GM21717 (cell line): ENCODE data around the gene ZNF562.
"Not testable (repeated sequence)": the region's sequence is repeated elsewhere in the genome, so short reads cannot be mapped to it uniquely, and the experiment has no call there.

ENCODE experiments used
- ATAC-seq: cut with Tn5 transposase; IDR thresholded peaks from one replicate; pipeline ENCODE4 v1.9.1; 2021; ENCODE audit warnings: mild to moderate bottlenecking, moderate library complexity; ENCODE audit not compliant: unreplicated experiment

Gene ZNF562

DNA sequence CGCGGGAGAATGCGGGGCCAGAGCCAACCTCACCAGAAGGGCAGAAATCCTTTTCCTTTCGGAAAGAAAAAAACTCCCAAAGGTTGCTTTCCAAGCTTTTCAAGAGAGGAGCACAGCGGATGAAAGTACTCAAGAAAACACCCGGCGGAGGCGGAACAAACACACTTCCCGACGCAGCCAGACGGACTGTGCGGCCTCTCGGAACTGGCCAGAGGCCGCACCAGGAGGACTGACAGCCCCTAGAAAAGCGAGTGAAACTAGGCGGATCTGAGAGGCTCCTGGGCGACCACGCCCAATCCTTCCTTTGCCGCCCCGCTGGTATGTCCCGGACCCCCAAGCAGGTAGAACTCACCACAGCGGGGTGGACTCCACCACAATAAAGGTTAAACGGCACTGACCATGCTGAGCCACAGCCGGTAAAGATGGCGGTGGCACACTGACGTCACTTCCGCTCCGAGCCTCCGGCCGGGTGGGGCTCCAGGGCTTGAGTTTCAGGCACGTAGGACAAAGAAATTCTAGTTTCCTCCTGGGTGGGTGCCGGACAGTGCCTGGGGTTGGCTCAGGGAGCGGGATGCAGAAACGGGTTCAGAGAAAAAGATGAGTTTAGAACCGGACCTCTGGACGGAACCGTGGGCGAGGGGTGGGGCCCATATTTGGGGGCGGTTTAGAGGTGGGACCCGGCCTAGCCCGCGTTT is at the start of gene ZNF562:
ZNF562 (minus strand) TSS at position 438 of the 695 bp plus-strand sequence. CDS start 14,356 bp downstream, outside the sequence.
- ATAC-seq: no peak

DNA sequence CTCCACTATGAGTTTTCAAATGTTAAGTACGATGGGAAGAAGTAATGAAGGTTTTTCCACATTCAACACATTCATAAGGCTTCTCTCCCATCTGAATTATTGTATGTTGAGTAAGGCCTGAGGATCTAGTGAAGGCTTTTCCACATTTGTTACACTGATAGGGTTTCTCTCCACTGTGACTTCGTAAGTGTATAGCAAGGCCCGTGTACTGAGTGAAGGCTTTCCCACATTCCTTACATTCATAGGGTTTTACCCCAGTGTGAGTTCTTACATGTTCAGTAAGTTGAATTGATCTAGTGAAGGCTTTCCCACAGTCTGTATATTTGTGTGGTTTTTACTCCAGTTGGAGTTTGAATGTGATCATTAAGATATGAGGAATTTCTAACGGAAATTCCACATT is 49.3 kb upstream of the ZNF562 start:
- no peak for ATAC-seq

DNA sequence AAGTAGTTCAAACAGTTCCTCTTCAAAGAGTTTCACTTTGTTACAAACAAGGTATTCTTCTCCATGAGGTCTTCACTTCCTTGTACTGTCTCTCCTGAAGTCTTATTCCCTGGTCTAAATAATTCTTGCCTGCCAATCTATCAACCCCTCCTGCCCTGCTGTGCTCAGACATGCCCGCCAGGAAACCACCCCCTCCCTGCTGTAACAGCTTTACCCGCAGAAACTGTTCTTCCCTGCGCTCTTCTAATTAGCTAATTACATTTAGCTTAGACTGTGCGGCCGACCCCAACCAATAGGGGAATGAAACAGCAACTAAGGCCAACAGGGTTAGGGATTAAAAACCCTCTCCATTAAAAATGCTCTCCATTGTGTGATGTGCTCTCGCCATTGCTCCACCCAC is 47.0 kb upstream of the ZNF562 start:
- no peak for ATAC-seq

DNA sequence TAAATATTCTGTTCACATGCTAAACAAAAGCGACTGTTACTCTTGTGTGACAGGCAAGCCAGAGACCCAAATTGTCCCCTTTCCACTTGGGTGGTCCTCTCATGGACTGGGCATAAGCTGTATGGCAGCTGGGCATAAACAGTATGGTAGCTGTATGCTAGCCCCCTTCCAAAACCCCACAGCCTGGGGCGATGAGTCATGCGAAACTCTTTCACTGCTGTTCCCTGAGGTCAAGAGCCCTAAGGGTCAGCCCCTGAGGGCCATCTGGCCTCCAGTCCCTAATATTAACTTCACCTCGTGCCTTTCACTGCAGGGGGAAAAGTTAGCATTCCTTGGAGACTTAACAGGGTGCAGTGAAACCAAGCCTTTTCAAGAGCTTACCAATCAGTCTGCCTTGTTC is 45.6 kb upstream of the ZNF562 start:
- no peak for ATAC-seq

DNA sequence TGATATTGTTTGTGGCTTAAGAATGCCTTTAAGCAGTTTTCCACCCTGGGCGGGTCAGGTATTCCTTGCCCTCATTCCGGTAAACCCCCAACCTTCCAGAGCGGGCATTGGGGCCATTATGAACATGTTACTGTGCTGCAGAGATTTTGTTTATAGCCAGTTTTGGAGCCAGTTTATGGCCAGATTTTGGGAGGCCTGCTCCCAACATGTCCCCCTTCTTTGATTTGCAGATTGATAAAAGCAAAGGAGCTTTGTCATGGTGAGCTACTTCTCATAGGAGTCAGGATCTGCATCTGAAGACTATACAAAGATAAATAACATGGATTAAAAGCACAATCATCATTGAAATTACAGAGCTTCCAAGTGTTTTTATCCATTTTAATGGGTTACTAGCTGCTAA is 36.9 kb upstream of the ZNF562 start:
- ATAC-seq: no peak

DNA sequence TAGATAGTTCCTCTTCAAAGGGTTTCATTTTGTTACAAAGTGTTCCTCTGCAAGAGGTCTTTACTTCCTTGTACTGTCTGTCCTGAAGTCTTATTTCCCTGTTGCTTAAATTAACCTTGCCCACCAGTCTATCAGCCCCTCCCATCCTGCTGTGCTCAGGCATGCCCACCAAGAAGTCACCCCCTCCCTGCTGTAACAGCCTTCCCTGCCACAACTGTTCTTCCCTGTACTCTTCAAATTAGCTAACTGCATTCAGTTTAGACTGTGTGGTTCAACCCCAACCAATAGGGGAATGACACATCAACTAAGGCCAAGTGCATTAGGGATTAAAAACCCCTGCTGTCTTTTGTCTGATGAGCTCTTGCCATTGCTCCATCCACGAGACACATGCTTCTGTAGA is 34.4 kb upstream of the ZNF562 start:
- ATAC-seq: no peak

DNA sequence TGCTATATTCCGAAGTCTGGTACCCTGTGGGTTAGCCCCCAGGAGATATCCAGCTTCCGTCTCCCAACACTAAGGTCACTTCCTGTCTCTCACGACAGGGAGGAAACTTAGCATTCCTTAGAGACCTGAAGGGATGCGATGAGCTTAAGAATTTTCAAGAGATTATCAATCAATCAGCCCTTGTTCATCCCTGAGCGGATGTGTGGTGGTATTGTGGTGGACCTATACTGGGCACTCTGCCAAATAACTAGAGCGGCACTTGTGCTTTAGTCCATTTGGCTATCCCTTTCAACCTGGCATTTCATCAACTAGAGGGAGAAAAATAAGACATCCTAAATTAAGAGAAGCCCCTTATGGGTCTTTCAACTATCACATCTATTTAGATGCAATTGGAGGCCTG is 30.9 kb upstream of the ZNF562 start:
- ATAC-seq: no peak

DNA sequence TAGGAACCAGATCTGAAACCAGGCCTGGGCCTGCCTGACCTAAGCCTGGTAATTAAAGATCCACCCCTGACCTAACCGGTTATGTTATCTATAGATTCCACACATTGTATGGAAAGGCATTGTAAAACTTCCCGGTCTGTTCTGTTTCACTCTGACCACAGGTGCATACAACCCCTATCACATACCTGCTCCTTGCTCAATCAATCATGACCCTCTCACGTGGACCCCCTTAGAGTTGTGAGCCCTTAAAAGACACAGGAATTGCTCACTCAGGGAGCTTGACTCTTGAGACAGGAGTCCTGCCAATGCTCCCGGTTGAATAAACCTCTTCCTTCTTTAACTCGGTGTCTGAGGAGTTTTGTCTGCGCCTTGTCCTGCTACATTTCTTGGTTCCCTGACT is 27.3 kb upstream of the ZNF562 start:
- no peak for ATAC-seq

DNA sequence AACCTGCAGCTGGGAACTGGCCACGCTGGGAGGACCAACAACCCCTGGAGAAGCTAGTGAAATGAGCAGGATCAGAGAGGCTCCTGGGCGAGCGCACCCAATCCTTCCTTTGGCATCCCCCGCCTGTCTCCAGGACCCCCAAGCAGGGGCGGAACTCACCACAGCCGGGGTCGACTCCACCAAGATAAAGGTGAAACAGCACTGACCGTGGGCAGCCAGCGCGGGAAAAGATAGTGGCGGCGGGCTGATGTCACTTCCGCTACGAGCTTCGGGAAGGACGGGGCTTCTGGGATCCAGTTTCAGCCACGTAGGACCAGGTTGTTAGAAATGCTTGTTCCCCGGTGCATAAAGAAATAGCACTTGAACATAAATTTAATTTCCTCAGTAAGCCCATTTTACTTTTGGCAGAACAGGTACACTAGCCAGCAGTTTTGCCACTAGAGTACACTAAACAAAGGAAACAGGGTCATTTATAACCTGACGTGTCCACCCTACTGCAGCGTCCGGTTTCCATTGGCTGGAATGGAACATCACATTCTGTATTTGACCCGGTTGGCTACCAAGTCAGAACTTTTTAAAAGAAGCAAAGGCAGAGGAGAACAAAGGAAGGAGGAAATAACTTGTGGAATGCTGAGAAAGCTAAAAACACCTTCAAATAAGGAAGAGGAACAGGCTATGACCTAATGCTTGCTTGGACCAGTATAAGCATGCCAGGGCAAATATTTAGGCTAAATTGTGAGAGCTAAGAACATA is 25.5 kb upstream of the ZNF562 start:
- no peak for ATAC-seq

DNA sequence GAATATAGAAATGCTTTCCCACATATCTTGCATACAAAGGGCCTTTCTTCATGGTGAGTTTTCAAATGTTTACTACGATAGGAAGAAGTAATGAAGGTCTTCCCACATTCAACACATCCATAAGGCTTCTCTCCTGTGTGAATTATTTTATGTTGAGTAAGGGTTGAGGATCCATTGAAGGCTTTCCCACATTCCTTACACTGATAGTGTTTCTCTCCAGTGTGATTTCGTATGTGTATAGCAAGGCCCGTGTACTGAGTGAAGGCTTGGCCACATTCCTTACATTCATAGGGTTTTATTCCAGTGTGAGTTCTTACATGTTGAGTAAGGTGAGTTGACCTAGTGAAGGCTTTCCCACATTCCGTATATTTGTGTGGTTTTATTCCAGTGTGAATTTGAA is 15.4 kb upstream of the ZNF562 start:
- not testable (repeated sequence) for ATAC-seq

DNA sequence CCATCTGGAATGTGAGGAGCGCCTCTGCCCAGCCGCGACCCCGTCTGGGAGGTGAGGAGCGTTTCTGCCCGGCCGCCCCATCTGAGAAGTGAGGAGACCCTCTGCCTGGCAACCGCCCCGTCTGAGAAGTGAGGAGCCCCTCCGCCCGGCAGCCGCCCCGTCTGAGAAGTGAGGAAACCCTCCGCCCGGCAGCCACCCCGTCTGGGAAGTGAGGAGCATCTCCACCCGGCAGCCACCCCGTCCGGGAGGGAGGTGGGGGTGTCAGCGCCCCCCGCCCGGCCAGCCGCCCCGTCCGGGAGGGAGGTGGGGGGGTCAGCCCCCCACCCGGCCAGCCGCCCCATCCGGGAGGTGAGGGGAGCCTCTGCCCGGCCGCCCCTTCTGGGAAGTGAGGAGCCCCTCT is 5.1 kb upstream of the ZNF562 start:
- ATAC-seq: not testable (repeated sequence)

DNA sequence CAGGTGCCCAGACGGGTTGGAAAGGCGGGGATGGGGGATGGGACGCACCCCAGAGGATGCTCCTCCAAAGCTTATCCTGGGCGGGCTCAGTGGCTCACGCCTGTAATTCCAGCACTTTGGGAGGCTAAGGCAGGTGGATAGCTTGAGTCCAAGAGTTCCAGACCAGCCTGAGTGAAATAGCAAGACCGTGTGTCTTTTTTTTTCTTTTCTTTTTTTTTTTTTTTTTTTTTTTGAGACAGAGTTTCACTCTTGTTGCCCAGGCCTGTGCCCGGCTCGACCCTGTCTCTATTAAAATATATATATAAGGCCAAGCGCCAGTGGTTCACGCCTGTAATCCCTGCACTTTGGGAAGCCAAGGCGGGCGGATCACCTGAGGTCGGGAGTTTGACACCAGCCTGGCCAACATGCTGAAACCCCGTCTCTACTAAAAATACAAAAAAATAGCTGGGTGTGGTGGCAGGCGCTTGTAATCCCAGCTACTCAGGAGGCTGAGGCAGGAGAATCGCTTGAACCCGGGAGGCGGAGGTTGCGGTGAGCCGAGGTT is 530 bp upstream of the ZNF562 start:
- ATAC-seq: not testable (repeated sequence)

DNA sequence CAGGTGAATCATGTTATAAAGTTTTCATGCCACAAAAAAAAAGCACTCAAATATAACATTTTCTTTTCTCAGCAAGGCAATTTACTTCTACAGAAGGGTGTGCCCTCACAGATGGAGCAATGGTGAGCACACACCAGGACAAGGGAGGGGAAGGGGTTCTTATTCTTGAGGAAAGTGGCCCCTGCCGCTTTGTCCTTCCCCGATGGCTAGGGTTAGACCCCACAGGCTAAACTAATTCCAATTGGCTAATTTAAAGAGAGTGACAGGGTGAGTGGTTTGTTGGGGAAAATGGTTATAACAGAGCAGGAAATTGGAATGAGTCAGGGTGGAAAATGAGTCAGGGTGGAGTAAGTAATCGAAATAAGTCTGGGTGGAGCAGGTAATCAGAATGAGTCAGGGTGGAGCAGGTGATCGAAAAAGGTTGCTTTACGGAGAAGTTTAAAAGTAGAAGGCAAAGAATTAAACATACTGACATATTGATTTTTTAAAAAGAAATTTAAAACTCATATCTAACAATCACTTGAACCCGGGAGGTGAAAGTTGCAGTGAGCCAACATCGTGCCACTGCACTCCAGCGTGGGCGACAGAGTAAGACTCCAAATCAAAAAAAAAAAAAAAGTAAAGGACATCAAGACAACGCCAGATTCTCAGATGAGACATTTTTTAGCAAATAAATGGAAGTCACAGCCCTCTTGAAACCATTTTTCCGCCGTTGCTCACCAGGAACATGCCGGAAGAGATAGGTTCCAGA is 813 bp downstream of the ZNF562 start:
- ATAC-seq: no peak

DNA sequence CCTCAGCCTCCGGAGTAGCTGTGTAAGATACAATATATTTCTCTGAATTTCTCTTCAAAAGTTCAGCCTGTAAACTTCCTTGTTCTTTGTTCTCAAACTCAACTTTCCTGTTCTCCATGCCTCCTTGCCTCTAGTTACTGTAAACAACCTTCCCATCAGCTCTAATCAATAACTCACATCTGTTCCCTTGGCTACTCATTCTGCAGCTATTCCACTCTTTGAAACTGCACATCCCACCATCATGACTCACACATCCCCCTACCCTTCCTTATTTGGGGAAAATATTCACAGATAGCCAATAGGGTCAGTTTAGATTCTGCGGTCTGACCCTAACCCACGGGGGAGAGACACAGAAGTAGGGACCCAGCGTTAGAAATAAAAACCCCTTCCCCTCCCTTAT is 2.0 kb downstream of the ZNF562 start:
- ATAC-seq: no peak

DNA sequence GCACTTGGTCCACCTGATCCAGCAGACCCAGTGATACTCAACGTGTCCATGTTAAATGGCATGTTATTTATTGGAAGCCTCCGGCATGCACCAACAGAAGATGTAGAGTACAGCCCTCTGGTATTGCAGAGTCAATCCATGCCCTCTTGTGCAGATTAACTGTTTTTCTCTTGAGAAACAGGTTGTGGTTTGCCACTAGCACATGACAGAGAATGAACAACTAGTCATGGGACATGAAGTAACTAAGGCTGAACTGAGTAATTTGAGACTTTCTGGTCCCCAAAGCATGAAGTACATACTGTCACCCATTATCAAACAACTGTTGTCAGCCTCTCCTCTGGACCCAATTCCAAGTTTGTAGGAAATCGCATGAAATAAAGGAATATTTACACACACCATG is 3.2 kb downstream of the ZNF562 start:
- no peak for ATAC-seq

DNA sequence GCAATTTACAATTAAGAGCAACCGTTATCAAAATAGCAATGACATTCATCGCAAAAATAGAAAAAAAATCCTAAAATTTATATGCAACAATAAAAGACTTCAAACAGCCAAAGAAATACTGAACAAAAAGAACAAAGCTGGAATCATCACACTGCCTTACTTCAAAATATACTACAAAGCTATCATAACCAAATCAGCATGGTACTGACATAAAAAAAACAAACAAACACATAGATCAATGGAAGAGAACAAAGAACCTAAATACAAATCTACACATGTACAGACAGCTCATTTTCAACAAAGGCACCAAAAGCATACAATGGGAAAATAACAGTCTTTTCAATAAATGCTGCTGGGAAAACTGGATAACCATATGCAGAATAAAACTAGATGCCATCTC is 6.4 kb downstream of the ZNF562 start:
- ATAC-seq: no peak

DNA sequence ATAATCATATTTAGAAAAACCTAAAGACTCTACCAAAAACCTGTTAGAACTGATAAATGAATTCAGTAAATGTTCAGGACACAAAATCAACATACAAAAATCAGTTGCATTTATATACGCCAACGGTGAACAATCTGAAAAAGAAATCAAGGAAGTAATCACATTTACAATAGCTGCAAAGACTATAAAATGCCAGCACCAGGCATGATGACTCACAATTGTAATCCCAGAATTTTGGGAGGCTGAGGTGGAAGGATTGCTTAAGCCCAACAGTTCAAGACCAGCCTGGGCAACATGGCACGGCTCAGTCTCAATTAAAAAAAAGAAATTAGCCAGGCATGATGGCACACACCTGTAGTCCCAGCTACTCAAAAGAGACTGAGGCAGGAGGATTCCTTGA is 7.0 kb downstream of the ZNF562 start:
- ATAC-seq: no peak

DNA sequence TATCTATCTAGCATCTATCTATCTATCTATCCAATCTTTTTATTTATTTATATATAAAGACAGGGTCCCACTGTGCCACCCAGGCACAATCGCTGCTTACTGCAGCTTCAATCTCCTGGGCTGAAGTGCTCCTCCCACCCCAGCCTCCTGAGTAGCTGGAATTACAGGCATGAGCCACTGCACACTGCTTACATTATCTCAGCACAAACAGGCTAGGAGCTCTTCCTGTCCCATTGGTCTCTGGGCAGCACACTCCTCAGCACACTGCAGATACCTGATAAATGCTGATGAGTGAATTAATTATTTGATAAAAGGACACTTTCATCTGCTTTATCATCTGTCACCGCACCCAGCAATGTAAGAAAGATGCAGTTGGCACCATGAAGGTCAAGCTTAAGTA is 16.1 kb downstream of the ZNF562 start:
- no peak for ATAC-seq

DNA sequence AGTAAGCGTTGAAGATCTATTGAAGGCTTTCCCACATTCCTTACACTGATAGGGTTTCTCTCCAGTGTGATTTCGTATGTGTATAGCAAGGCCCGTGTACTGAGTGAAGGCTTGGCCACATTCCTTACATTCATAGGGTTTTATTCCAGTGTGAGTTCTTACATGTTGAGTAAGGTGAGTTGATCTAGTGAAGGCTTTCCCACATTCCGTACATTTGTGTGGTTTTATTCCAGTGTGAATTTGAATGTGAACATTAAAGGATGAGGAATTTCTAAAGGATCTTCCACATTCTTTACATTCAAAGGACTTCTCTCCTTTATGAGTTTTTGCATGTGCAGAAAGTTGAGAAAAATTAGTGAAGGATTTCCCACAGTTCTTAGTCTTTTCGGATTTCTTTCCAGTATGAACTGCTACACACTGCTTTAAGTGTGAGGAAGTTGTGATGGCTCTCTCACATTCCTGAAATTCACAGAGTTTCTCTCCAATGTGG is 21.8 kb downstream of the ZNF562 start:
- not testable (repeated sequence) for ATAC-seq

DNA sequence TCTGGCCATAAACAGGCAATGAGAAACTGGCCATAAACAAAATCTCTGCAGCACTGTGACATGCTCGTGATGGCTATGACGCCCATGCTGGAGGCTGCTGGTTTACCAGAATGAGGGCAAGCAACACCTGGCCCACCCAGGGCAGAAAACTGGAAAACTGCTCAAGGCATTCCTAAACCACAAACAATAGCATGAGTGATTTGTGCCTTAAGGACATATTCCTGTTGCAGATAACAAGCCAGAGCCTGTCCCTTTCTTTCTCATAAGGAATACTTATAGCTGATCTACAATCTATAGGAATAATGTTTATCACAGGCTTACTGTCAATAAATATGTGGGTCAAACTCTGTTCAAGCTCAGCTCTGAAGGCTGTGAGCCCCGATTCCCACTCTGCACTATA is 23.4 kb downstream of the ZNF562 start:
- not testable (repeated sequence) for ATAC-seq

DNA sequence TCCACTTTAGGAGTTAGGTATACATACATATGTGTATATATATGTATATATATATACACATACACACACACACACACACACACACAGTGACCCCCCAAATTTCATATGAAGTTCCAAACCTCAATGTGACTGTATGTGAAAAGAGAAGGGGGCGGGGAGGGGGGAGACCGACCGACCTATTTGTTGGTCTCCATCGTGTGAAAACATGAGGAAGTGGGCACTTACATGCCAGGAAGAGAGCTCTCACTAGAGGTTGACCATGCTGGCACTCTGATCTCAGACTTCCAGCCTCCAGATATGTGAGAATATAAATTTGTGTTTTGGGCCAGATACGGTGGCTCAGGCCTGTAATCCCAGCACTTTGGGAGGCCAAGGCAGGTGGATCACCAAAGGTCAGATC is 24.6 kb downstream of the ZNF562 start:
- no peak for ATAC-seq
